IPS-18a (cell line): ENCODE results near the gene OR1N2.
"Not testable (repeated sequence)": the region's sequence is repeated elsewhere in the genome, so short reads cannot be mapped to it uniquely, and the experiment has no call there.

Experiments used
- H3K27ac ChIP-seq: one replicate; pipeline ENCODE4 v1.5.1; 2013; ENCODE audit warnings: low read length
- H3K27me3 ChIP-seq: one replicate; pipeline ENCODE4 v1.6.1; 2013; ENCODE audit warnings: mild to moderate bottlenecking, low read length; ENCODE audit not compliant: control insufficient read depth, insufficient read depth
- H3K36me3 ChIP-seq: one replicate; pipeline ENCODE4 v1.6.1; 2013; ENCODE audit warnings: low read depth, low read length; ENCODE audit not compliant: control insufficient read depth
- H3K4me1 ChIP-seq: one replicate; pipeline ENCODE4 v1.6.1; 2013; ENCODE audit warnings: low read depth, low read length; ENCODE audit not compliant: control insufficient read depth
- H3K4me3 ChIP-seq: one replicate; pipeline ENCODE4 v1.5.1; 2013; ENCODE audit warnings: low read length
- H3K9ac ChIP-seq: one replicate; pipeline ENCODE4 v1.6.1; 2013; ENCODE audit warnings: mild to moderate bottlenecking, low read length, moderate library complexity
- H3K9me3 ChIP-seq: one replicate; pipeline ENCODE4 v1.6.1; 2013; ENCODE audit warnings: low read depth, low read length; ENCODE audit not compliant: control insufficient read depth

Gene OR1N2

GRCh38 chr9:122546196-122546595 is 6.7 kb upstream of the OR1N2 start:
- Histone ChIP-seq H3K4me1 (no peaks in the 10 kb centered on the region), H3K4me3 (no peak overlapping the region), H3K9me3 (peaks cover 54% of the 10 kb centered on the region), H3K27ac (no peak overlapping the region), H3K9ac (no peak overlapping the region), H3K36me3 (no peaks in the 10 kb centered on the region), H3K27me3 (no peaks in the 10 kb centered on the region)

- Histone ChIP-seq H3K9me3 (peaks cover 51% of the 10 kb centered on the region), H3K9ac (no peak overlapping the region), H3K36me3 (no peaks in the 10 kb centered on the region), H3K27me3 (no peaks in the 10 kb centered on the region), H3K27ac (no peak overlapping the region), H3K4me1 (no peaks in the 10 kb centered on the region), H3K4me3 (no peak overlapping the region)
Observed at GRCh38 chr9:122551371-122551770, 1.5 kb upstream of the OR1N2 start.

- H3K36me3 ChIP-seq, result no peaks in the 10 kb centered on the region
- H3K9ac ChIP-seq, result no peak overlapping the region
- H3K9me3 ChIP-seq, result peaks cover 49% of the 10 kb centered on the region
- no peaks in the 10 kb centered on the region for H3K4me1 ChIP-seq
- H3K27ac ChIP-seq, result no peak overlapping the region
- no peaks in the 10 kb centered on the region for H3K27me3 ChIP-seq
- H3K4me3 ChIP-seq, result no peak overlapping the region
Observed at GRCh38 chr9:122561446-122561845, 8.5 kb downstream of the OR1N2 start.

- Histone ChIP-seq H3K36me3 (no peaks in the 10 kb centered on the region), H3K27ac (no peak overlapping the region), H3K4me3 (no peak overlapping the region), H3K9ac (no peak overlapping the region), H3K4me1 (no peaks in the 10 kb centered on the region), H3K9me3 (peaks cover 49% of the 10 kb centered on the region), H3K27me3 (no peaks in the 10 kb centered on the region)
Observed at GRCh38 chr9:122562134-122562760, 9.3 kb downstream of the OR1N2 start.

DNA sequence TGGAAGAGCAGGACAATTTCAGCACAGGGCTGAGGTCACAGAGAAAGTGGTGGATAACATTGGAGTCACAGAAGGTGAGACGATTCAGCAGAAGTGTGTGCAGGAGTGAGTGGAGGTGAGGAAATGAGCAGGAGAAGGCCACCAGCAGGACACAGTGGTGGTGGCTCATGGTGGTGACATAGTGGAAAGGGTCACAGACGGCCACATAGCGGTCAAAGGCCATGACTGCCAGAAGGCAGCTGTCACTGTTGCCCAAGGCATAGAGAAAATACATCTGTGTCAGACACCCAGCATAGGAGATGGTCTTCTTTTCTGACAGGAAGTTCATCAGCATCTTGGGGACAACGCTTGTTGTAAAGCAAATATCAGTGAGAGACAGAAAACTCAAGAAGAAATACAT is 15.0 kb downstream of the OR1N2 start:
- H3K4me1 ChIP-seq, result no peaks in the 10 kb centered on the region
- peaks cover 58% of the 10 kb centered on the region for H3K9me3 ChIP-seq
- no peaks in the 10 kb centered on the region for H3K27me3 ChIP-seq
- H3K9ac ChIP-seq, result no peak overlapping the region
- no peak overlapping the region for H3K4me3 ChIP-seq
- H3K36me3 ChIP-seq, result no peaks in the 10 kb centered on the region
- H3K27ac ChIP-seq, result no peak overlapping the region

DNA sequence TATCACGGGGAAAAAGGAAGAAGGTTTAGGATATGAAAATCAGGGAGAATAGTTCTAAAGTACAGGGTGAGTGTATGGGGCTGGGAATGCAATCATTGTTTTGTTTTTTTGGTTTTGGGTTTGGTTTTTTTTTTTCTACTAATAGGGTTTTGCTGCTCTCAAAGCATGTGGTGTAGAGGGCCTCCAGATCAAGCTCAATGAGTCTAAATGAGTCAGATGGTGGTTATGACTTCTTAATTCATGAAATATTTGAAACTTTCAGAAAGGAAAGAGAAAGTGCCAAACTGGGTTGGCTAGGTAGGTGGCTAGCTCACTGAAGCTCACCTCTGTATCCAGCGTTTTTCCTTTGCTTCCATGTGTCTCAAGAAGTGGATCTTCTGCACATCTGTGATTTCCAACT is 19.5 kb downstream of the OR1N2 start:
- peaks cover 46% of the 10 kb centered on the region for H3K9me3 ChIP-seq

DNA sequence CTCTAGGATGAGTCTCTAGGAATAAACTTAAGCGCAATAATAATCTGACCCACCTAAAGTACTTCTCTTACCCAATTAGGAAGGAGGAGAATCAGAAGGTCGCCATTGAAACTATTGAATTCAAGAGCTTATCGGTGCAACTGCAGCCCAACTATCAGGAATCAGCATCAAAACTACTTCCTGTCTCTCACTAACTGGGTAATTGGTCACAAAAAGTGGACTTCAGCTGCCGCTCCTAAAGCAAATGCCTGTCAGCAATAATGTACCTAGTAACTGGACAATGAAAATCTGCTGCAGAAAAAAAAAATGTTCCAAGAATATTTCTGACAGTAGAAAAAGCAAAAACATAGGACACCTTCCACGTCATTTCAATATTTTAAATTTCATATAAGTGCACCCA is 27.0 kb downstream of the OR1N2 start:
- no peaks in the 10 kb centered on the region for H3K27me3 ChIP-seq
- no peak overlapping the region for H3K4me3 ChIP-seq
- H3K27ac ChIP-seq, result no peak overlapping the region
- no peak overlapping the region for H3K9ac ChIP-seq
- peaks cover 48% of the 10 kb centered on the region for H3K9me3 ChIP-seq
- no peaks in the 10 kb centered on the region for H3K4me1 ChIP-seq
- no peaks in the 10 kb centered on the region for H3K36me3 ChIP-seq

More for the DNA sequence above, 19.5 kb downstream of the OR1N2 start:
- no peaks in the 10 kb centered on the region for H3K4me1 ChIP-seq
- no peak overlapping the region for H3K4me3 ChIP-seq
- H3K27ac ChIP-seq, result no peak overlapping the region
- no peaks in the 10 kb centered on the region for H3K36me3 ChIP-seq
- H3K9ac ChIP-seq, result no peak overlapping the region
- no peaks in the 10 kb centered on the region for H3K27me3 ChIP-seq

GRCh38 chr9:122580360-122580759 is 27.4 kb downstream of the OR1N2 start:
- no peak overlapping the region for H3K9ac ChIP-seq
- H3K36me3 ChIP-seq, result no peaks in the 10 kb centered on the region
- no peaks in the 10 kb centered on the region for H3K27me3 ChIP-seq
- H3K9me3 ChIP-seq, result peaks cover 49% of the 10 kb centered on the region
- no peak overlapping the region for H3K27ac ChIP-seq
- no peaks in the 10 kb centered on the region for H3K4me1 ChIP-seq
- no peak overlapping the region for H3K4me3 ChIP-seq

GRCh38 chr9:122583284-122583683 is 30.4 kb downstream of the OR1N2 start, which contains the start of gene OR1L8:
OR1L8 (minus strand) TSS chr9:122583384; CDS start chr9:122568477, 14,907 bp downstream.
- not testable (repeated sequence) for H3K27me3 ChIP-seq, H3K4me3 ChIP-seq, H3K36me3 ChIP-seq, H3K9ac ChIP-seq, H3K4me1 ChIP-seq, H3K27ac ChIP-seq
- H3K9me3 ChIP-seq, result peaks cover 41% of the 10 kb centered on the region
